Endodermal cell (in vitro differentiated cells): ENCODE results near the gene SPOPL. TPM values are rescaled to one million over a fixed set of nuclear protein-coding genes. Genes with fewer than 3 reads are reported as not detected.

ENCODE experiments used
- DNase-seq: peaks from one replicate; pipeline ENCODE4 v3.0.0-alpha.2; 2017
- H3K27ac ChIP-seq: 2 replicates; pipeline ENCODE4 v1.5.1; 2013; ENCODE audit warnings: mild to moderate bottlenecking, low read depth, low read length, moderate library complexity
- H3K27me3 ChIP-seq: 2 replicates; pipeline ENCODE4 v1.6.1; 2013; ENCODE audit warnings: mild to moderate bottlenecking, low read length, moderate library complexity; ENCODE audit not compliant: insufficient read depth, control insufficient read depth, poor library complexity, severe bottlenecking
- H3K36me3 ChIP-seq: 2 replicates; pipeline ENCODE4 v1.7.0; 2013; ENCODE audit warnings: mild to moderate bottlenecking, low read length, moderate library complexity; ENCODE audit not compliant: control insufficient read depth, insufficient read depth
- H3K4me1 ChIP-seq: one replicate; pipeline ENCODE4 v1.7.0; 2013; ENCODE audit warnings: low read length; ENCODE audit not compliant: control insufficient read depth, insufficient read depth
- H3K4me3 ChIP-seq: 2 replicates; pipeline ENCODE4 v1.5.1; 2013; ENCODE audit warnings: mild to moderate bottlenecking, low read length, moderate library complexity
- H3K9ac ChIP-seq: 2 replicates; pipeline ENCODE4 v1.6.1; 2013; ENCODE audit warnings: mild to moderate bottlenecking, low read length, moderate library complexity; ENCODE audit not compliant: poor library complexity, severe bottlenecking; ENCODE audit errors: extremely low read depth
- H3K9me3 ChIP-seq: 2 replicates; pipeline ENCODE4 v1.6.1; 2013; ENCODE audit warnings: mild to moderate bottlenecking, low read length, moderate library complexity; ENCODE audit not compliant: control insufficient read depth
- H3K27ac Mint-ChIP-seq: 2 replicates; pipeline ENCODE4 v1.8.0; 2020; ENCODE audit warnings: mixed read lengths
- H3K27me3 Mint-ChIP-seq: 2 replicates; pipeline ENCODE4 v1.8.0; 2021; ENCODE audit warnings: mild to moderate bottlenecking, mixed read lengths; ENCODE audit not compliant: insufficient read depth
- H3K36me3 Mint-ChIP-seq: 2 replicates; pipeline ENCODE4 v1.8.0; 2020; ENCODE audit warnings: low read depth, mixed read lengths
- H3K4me1 Mint-ChIP-seq: 2 replicates; pipeline ENCODE4 v1.8.0; 2020; ENCODE audit warnings: mixed read lengths
- H3K4me3 Mint-ChIP-seq: 2 replicates; pipeline ENCODE4 v1.8.0; 2020; ENCODE audit warnings: mild to moderate bottlenecking, moderate library complexity, mixed read lengths
- H3K9me3 Mint-ChIP-seq: 2 replicates; pipeline ENCODE4 v1.8.0; 2020; ENCODE audit warnings: mild to moderate bottlenecking, mixed read lengths
- WGBS, 2 experiments: methylation state at CpG; one replicate each; pipeline versions ENCODE4 v1.1.5 to v1.1.7; 2013; ENCODE audit warnings: missing lambda C conversion rate in 2 of 2, mixed read lengths in 1 of 2; ENCODE audit not compliant: insufficient coverage in 1 of 2, insufficient read length in 1 of 2; 5-methylcytosine and 5-hydroxymethylcytosine counted together
- total RNA-seq, 2 donors: library from RNA; stranded (reverse); fragmentation: NEBNext Ultra II Directional in 1 of 2; extraction: Animal tissue kit (Norgen Biotek cat#: 25700) in 1 of 2; gene quantifications; 2 replicates in 1 of 2; 3 replicates in 1 of 2; pipeline ENCODE4 v1.2.1, GENCODE V29; 2021
- TF ChIP-seq, protein P1 (sequence below): fragments of 200-600 bp; sonication (generic); conservative IDR thresholded peaks from 2 replicates; pipeline ENCODE4 v1.5.0; 2021; ENCODE audit warnings: antibody characterized with exemption, mild to moderate bottlenecking

SPOPL gene
- total RNA-seq, 2 donors from 2014 or later, result 17.4 to 26.9 TPM

DNA sequence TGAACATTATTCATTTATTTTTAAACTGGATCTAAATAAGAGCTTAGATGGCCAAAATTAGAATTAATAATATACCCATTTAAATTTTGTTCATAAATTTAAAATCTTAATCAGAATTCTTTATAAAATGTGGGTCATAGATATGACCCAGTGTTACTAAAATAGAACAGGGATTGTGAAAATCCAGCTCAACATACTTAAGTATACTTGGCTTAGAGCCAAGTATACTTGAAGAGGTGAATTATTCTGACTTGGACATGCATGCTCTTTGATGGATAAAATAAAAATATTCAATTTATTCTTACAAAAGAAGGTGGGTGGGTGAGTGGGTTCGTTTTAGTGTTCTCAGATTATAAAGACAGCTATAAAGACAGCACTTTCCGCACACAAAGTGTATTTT, 70.7 kb downstream of the SPOPL start:
- peaks cover 41% of the 10 kb centered on the region for H3K36me3 ChIP-seq
- H3K27me3 ChIP-seq, result no peaks in the 10 kb centered on the region

DNA sequence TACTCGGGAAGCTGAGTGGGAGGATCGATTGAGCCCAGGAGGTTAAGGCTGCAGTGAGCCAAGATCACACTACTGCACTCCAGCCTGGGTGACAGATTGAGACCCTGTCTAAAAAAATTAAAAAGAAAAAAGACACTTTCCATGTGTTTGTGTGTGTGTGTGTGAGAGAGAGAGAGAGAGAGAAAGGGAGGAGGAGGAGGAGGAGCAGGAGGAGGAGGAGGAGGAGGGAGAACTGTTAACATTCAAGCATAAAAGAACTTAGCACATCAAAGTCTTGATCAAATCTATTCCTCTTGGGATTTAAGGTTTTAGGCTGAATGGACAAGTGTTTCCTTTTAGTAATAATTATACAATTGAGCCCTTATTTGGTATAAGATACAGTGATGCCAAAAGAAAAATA, 75.5 kb downstream of the SPOPL start:
- H3K27me3 Mint-ChIP-seq, result no peaks in the 10 kb centered on the region
- TF ChIP-seq, protein P1, sequence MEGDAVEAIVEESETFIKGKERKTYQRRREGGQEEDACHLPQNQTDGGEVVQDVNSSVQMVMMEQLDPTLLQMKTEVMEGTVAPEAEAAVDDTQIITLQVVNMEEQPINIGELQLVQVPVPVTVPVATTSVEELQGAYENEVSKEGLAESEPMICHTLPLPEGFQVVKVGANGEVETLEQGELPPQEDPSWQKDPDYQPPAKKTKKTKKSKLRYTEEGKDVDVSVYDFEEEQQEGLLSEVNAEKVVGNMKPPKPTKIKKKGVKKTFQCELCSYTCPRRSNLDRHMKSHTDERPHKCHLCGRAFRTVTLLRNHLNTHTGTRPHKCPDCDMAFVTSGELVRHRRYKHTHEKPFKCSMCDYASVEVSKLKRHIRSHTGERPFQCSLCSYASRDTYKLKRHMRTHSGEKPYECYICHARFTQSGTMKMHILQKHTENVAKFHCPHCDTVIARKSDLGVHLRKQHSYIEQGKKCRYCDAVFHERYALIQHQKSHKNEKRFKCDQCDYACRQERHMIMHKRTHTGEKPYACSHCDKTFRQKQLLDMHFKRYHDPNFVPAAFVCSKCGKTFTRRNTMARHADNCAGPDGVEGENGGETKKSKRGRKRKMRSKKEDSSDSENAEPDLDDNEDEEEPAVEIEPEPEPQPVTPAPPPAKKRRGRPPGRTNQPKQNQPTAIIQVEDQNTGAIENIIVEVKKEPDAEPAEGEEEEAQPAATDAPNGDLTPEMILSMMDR, result no peak
- 97 to 100% methylated on average over 1 to 2 of the region's 2 CpGs for WGBS, 2 experiments
- Histone ChIP-seq H3K4me1 (no peaks in the 10 kb centered on the region), H3K27ac (no peak overlapping the region), H3K27me3 (no peaks in the 10 kb centered on the region), H3K9me3 (peaks cover 27% of the 10 kb centered on the region), H3K9ac (no peak overlapping the region), H3K4me3 (no peak overlapping the region), H3K36me3 (peaks cover 44% of the 10 kb centered on the region)
- H3K4me1 Mint-ChIP-seq, result no peaks in the 10 kb centered on the region
- H3K4me3 Mint-ChIP-seq, result no peak overlapping the region
- H3K27ac Mint-ChIP-seq, result no peak overlapping the region
- H3K36me3 Mint-ChIP-seq, result peaks cover 48% of the 10 kb centered on the region
- H3K9me3 Mint-ChIP-seq, result peaks cover 2% of the 10 kb centered on the region
- DNase-seq, result no peak

More for the DNA sequence above, 70.7 kb downstream of the SPOPL start:
- H3K27me3 Mint-ChIP-seq, result no peaks in the 10 kb centered on the region
- H3K27ac Mint-ChIP-seq, result no peak overlapping the region
- Histone ChIP-seq H3K9me3 (peaks cover 7% of the 10 kb centered on the region), H3K4me3 (no peak overlapping the region), H3K27ac (no peak overlapping the region), H3K9ac (no peak overlapping the region), H3K4me1 (no peaks in the 10 kb centered on the region)
- TF ChIP-seq, protein P1, result no peak
- H3K36me3 Mint-ChIP-seq, result peaks cover 42% of the 10 kb centered on the region
- H3K4me3 Mint-ChIP-seq, result no peak overlapping the region
- WGBS, 2 experiments, result no CpG with 5 or more reads among the region's 2 CpGs
- H3K4me1 Mint-ChIP-seq, result no peaks in the 10 kb centered on the region
- H3K9me3 Mint-ChIP-seq, result no peaks in the 10 kb centered on the region
- DNase-seq, result no peak

DNA sequence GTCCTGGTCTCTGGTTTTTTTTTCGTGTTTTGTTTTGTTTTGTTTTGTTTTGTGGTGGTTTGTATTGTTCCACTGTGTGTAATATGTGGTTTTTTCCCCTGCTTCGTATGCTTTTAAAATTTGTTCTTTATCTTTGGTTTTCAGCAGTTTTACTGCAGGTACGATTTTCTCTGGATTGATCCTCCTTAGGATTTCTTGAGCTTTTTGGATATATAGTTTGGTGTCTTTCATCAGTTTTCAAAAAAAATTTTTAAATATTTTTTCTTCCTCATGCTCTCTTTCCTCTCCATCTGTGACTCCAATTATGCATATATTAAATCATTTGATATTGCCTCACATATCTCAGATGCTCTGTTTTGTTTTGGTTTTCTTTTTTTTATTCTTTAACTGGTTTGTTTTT, 78.0 kb downstream of the SPOPL start:
- H3K36me3 Mint-ChIP-seq, result peaks cover 48% of the 10 kb centered on the region
- H3K4me3 Mint-ChIP-seq, result no peak overlapping the region
- no peak for DNase-seq
- H3K4me3 ChIP-seq, result no peak overlapping the region
- H3K9ac ChIP-seq, result no peak overlapping the region
- peaks cover 27% of the 10 kb centered on the region for H3K9me3 ChIP-seq
- peaks cover 2% of the 10 kb centered on the region for H3K9me3 Mint-ChIP-seq
- peaks cover 33% of the 10 kb centered on the region for H3K36me3 ChIP-seq
- H3K27ac ChIP-seq, result no peak overlapping the region
- TF ChIP-seq, protein P1, result no peak
- H3K27ac Mint-ChIP-seq, result no peak overlapping the region
- no peaks in the 10 kb centered on the region for H3K27me3 Mint-ChIP-seq
- H3K4me1 ChIP-seq, result no peaks in the 10 kb centered on the region
- WGBS, 2 experiments, result 98% methylated on average over 3 of the region's 3 CpGs; no CpG with 5 or more reads in 1 of the 2 experiments
- no peaks in the 10 kb centered on the region for H3K27me3 ChIP-seq
- H3K4me1 Mint-ChIP-seq, result no peaks in the 10 kb centered on the region
